AG04449 (cell line): Measurements from ENCODE around the gene PRR7.

Experiments used
- CTCF ChIA-PET: fragments of 350-600 bp; formaldehyde crosslinking; extraction: SDS; loops from one replicate; lab custom pipeline; 2021; ENCODE audit warnings: antibody characterized with exemption; lab: Yijun Ruan, JAX
- POLR2A ChIA-PET: fragments of 400-600, 350-600 bp; formaldehyde crosslinking; extraction: SDS; loops from one replicate; lab custom pipeline; 2020; ENCODE audit warnings: antibody characterized with exemption, inconsistent platforms; lab: Yijun Ruan, JAX
- DNase-seq: peaks from one replicate; pipeline ENCODE4 v3.0.0-alpha.2; 2010; ENCODE audit warnings: low read depth, low spot score
- H3K4me3 ChIP-seq: 2 replicates; pipeline ENCODE4 v1.5.1; 2011; ENCODE audit warnings: low read depth, mild to moderate bottlenecking, control low read depth, low read length
- TF ChIP-seq, protein P1 (sequence below): IDR thresholded peaks from one replicate; pipeline ENCODE4 v1.5.1; 2011; ENCODE audit warnings: mild to moderate bottlenecking, moderate library complexity, low read length, control low read depth, inconsistent platforms; ENCODE audit not compliant: insufficient read depth; ENCODE audit errors: missing control alignments

PRR7 gene

DNA sequence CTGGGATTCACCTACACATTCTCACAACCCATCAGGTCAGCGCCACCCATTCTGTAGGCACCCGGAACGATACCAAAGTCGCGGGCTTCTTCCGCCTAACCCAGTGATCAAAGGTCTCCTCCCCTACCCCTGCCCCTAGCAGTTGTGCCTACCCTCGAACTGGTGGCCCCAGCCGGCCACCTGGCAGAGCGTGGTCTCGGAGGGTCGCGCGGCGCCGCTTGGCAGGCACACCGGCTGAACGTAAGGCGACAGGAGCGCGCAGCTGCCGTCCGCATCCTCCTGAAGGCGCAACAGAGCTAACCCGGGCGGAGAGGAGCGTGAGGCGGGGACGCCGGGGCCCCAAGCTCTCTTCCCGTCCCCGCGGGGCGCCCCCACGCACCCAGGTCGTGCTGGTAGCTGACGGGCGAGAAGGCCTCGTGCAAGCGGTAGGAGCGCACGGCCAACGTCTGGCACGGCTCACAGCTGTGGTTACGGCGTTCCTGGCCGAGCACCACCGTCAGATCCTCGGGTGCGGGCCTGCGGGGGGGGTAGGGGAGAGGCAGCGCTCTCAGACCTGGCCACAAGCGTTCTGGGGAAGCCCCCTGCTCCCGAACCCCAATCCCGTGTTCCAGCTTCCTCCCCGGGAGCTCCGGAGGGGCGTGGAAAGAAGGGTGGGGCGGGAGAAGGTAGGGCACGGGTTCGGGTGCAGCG is 43.4 kb upstream of the PRR7 start:
- POLR2A ChIA-PET, result interaction anchor here (1.2 to 3.8 kb wide), 6 partner anchors 49 to 94 kb away, joined by 3 to 21 read pairs (median 9); partner anchors contain the start of gene PDLIM7
- DNase-seq, result no peak
- CTCF ChIA-PET, result interaction anchor here (0.8 to 31.8 kb wide), 33 partner anchors 8 to 289 kb away, joined by 3 to 853 read pairs (median 6); partner anchors contain the start of genes GRK6, LMAN2, MXD3 and PDLIM7
- H3K4me3 ChIP-seq, result peak overlapping the region; percentile 71
- TF ChIP-seq, protein P1, sequence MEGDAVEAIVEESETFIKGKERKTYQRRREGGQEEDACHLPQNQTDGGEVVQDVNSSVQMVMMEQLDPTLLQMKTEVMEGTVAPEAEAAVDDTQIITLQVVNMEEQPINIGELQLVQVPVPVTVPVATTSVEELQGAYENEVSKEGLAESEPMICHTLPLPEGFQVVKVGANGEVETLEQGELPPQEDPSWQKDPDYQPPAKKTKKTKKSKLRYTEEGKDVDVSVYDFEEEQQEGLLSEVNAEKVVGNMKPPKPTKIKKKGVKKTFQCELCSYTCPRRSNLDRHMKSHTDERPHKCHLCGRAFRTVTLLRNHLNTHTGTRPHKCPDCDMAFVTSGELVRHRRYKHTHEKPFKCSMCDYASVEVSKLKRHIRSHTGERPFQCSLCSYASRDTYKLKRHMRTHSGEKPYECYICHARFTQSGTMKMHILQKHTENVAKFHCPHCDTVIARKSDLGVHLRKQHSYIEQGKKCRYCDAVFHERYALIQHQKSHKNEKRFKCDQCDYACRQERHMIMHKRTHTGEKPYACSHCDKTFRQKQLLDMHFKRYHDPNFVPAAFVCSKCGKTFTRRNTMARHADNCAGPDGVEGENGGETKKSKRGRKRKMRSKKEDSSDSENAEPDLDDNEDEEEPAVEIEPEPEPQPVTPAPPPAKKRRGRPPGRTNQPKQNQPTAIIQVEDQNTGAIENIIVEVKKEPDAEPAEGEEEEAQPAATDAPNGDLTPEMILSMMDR, result no peak

DNA sequence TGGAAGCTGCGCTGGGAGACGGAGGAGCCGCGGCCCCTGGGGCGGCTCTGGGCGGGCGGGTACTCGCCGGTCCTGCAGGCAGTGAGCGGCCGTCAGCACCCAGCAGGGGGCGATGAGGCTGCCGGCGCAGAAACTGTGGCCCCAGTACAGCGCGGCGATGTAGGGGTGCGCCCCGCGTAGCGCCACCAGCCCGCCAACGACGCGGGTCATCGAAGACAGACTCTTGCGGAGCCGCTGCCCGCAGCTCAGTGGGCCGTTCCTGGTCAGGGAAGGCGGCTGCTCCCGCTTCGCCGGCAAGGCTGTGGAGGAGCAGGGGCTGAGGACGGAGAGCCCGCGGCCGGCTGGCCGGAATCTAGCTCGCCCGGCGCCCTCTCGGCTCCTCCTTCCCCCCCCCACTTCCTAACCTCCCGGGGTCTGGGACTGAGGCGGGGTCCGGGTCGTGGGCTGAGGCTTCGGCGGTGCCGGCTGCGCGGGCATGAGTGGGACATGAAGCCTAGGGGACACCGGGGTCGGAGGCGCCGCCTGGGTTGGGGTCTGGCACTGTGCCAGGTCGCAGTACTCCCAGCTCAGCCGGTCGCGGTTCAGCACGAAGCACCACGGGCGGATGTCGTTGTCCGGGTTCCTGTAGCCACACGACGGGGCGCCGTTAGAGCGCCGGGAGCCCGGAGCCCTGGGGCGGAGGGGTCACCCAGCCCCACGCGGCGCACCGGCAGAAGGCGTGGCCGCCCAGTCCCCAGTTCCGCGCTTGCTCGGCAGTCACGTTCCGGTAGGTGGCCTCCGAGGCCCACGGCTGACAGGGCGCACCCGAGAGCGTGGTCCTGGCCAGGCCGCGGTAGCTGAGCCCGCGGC is 42.6 kb upstream of the PRR7 start:
- DNase-seq, result no peak
- CTCF ChIA-PET, result interaction anchor here (0.6 to 31.8 kb wide), 33 partner anchors 12 to 770 kb away, joined by 3 to 853 read pairs (median 6); partner anchors contain the start of genes DBN1, DOK3, GRK6 and LMAN2
- TF ChIP-seq, protein P1, result peak; percentile 91
- peak overlapping the region; percentile 71 for H3K4me3 ChIP-seq
- POLR2A ChIA-PET, result interaction anchor here (0.9 to 3.8 kb wide), 10 partner anchors 13 to 97 kb away, joined by 3 to 21 read pairs (median 4); partner anchors contain the start of gene PDLIM7

- CTCF ChIA-PET, result interaction anchor here (0.6 to 31.8 kb wide), 27 partner anchors 11 to 769 kb away, joined by 3 to 853 read pairs (median 9); partner anchors contain the start of genes DBN1, DOK3, GRK6 and LMAN2
- no peak for DNase-seq
- TF ChIP-seq, protein P1, result no peak
- peak overlapping the region; percentile 71 for H3K4me3 ChIP-seq
- POLR2A ChIA-PET, result interaction anchor here (0.9 to 3.8 kb wide), 10 partner anchors 14 to 97 kb away, joined by 3 to 21 read pairs (median 4); partner anchors contain the start of gene PDLIM7
Observed at GRCh38 chr5:177404641-177405179, 41.9 kb upstream of the PRR7 start.

- ChIA-PET CTCF (interaction anchor here (1.6 to 31.8 kb wide), 9 partner anchors 11 to 96 kb away, joined by 4 to 853 read pairs (median 45); partner anchors contain the start of genes DBN1, GRK6, MXD3 and PDLIM7), POLR2A (interaction anchor here (1.7 to 3.8 kb wide), 3 partner anchors 15 to 92 kb away, joined by 4 to 21 read pairs (median 13); partner anchors contain the start of gene PDLIM7)
- no peak overlapping the region for H3K4me3 ChIP-seq
- TF ChIP-seq, protein P1, result no peak
- no peak for DNase-seq
Observed at GRCh38 chr5:177405312-177405711, 41.3 kb upstream of the PRR7 start.

GRCh38 chr5:177405805-177406204 is 40.8 kb upstream of the PRR7 start:
- CTCF ChIA-PET, result interaction anchor here (2.7 to 31.8 kb wide), 6 partner anchors 10 to 95 kb away, joined by 9 to 853 read pairs (median 80); partner anchors contain the start of genes PDLIM7, PRR7 and SLC34A1
- H3K4me3 ChIP-seq, result no peak overlapping the region
- TF ChIP-seq, protein P1, result no peak
- POLR2A ChIA-PET, result no interaction called here
- no peak for DNase-seq
